Neural crest cell (in vitro differentiated cells): ENCODE results near the gene FMNL3. TPM values are rescaled to one million over a fixed set of nuclear protein-coding genes. Genes with fewer than 3 reads are reported as not detected.
A peak's percentile ranks its signal among the peaks of the same experiment; 100 is the strongest.

ENCODE experiments used
- DNase-seq: peaks from one replicate; pipeline ENCODE4 v3.0.0; 2021; ENCODE audit warnings: low read depth, mixed read lengths, low spot score
- H3K27ac Mint-ChIP-seq: one replicate; pipeline ENCODE4 v1.8.0; 2021; ENCODE audit warnings: mild to moderate bottlenecking, mixed read lengths; ENCODE audit not compliant: unreplicated experiment
- H3K27me3 Mint-ChIP-seq: 2 replicates; pipeline ENCODE4 v1.8.0; 2021; ENCODE audit warnings: low read depth, mild to moderate bottlenecking, mixed read lengths
- H3K36me3 Mint-ChIP-seq: 2 replicates; pipeline ENCODE4 v1.8.0; 2021; ENCODE audit warnings: low read depth, mild to moderate bottlenecking, mixed read lengths
- H3K4me1 Mint-ChIP-seq: 2 replicates; pipeline ENCODE4 v1.8.0; 2021; ENCODE audit warnings: mixed read lengths
- H3K4me3 Mint-ChIP-seq: one replicate; pipeline ENCODE4 v1.8.0; 2021; ENCODE audit warnings: mild to moderate bottlenecking, mixed read lengths
- H3K9me3 Mint-ChIP-seq: 2 replicates; pipeline ENCODE4 v1.8.0; 2021; ENCODE audit warnings: mixed read lengths
- CTCF ChIP-seq: fragments of 200-600 bp; sonication (generic); conservative IDR thresholded peaks from 2 replicates; pipeline ENCODE4 v1.5.0; 2021; ENCODE audit warnings: antibody characterized with exemption, mild to moderate bottlenecking
- total RNA-seq: library from RNA; stranded (reverse); gene quantifications from 2 replicates; pipeline ENCODE4 v1.2.1, GENCODE V29; 2021

Gene FMNL3
- total RNA-seq, 1 donor from 2014 or later: 38.9 TPM

DNA sequence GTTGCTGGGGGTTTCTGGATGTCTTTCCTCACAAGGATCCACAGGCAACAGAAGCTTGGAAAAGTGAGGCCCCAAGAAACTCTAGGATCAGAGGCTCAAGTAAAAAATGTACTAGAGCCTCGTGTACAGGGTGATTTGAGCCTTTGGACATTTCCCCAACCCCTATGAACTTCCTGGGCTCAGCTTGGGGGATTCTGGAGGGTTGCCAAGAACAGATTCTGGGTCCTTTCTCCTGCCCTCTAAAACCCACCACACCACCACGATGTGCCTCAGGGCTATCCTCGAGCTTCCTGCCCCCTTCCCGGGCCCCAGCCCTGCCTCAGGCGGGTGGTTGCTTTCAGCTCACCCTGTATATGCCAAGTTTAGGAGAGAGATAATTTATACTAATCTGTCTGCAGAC, 102.3 kb downstream of the FMNL3 start:
- Mint-ChIP-seq H3K9me3 (peaks cover 1% of the 10 kb centered on the region), H3K27ac (no peak overlapping the region), H3K27me3 (no peaks in the 10 kb centered on the region), H3K36me3 (peaks cover 8% of the 10 kb centered on the region), H3K4me3 (no peak overlapping the region), H3K4me1 (peaks cover 5% of the 10 kb centered on the region)
- DNase-seq: no peak
- no peak for TF ChIP-seq CTCF

DNA sequence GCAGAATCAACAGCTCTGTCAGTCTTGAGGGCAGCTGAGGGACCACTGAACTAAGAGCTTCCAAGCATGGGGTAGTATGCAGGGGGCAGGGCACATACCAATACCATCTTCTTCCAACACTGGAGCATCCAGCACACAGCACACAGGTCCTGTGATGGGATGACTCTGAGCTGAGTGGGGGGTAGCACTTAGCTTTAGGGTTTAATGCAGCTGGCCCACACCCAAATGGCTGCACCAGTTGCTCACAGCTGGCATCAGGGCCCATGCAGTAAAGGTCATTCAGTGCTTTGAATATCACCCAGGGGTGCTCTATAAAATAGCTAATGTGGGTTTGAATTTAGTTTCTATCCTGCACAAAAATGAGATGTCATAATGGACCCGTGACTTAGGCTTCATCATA, 103.5 kb downstream of the FMNL3 start:
- Mint-ChIP-seq H3K36me3 (peaks cover 7% of the 10 kb centered on the region), H3K9me3 (no peaks in the 10 kb centered on the region), H3K27ac (no peak overlapping the region), H3K4me1 (no peaks in the 10 kb centered on the region), H3K27me3 (no peaks in the 10 kb centered on the region), H3K4me3 (no peak overlapping the region)
- no peak for TF ChIP-seq CTCF
- no peak for DNase-seq

GRCh38 chr12:49599961-49600360, 107.2 kb downstream of the FMNL3 start:
- H3K9me3 Mint-ChIP-seq: no peaks in the 10 kb centered on the region
- H3K27me3 Mint-ChIP-seq: no peaks in the 10 kb centered on the region
- no peak overlapping the region for H3K4me3 Mint-ChIP-seq
- no peak for DNase-seq
- no peak for TF ChIP-seq CTCF
- H3K27ac Mint-ChIP-seq: peak overlapping the region; percentile 92
- no peaks in the 10 kb centered on the region for H3K4me1 Mint-ChIP-seq
- peaks cover 9% of the 10 kb centered on the region for H3K36me3 Mint-ChIP-seq

DNA sequence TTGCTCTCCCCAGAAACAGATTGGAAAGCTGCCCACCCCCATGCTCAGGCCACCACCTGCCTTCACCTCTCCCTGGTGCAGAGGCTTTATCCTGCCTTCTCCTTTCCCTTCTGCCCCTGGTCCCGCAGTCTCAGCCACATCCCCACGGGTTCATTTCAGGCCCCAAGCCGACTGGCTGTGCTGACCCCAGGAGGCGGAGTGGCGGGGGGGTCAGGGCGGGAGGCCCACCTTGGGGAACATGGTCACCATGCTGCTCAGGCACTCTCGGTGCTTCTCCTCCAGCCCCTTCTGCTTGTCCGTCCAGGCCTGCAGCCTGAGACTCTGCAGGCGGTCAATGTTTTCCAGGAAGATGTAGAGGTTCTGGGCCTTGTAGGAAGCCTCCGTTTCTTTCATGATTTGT, 108.7 kb downstream of the FMNL3 start:
- TF ChIP-seq CTCF: no peak
- no peak overlapping the region for H3K4me3 Mint-ChIP-seq
- no peaks in the 10 kb centered on the region for H3K4me1 Mint-ChIP-seq
- peaks cover 12% of the 10 kb centered on the region for H3K36me3 Mint-ChIP-seq
- peak overlapping the region; percentile 10 for H3K27ac Mint-ChIP-seq
- no peaks in the 10 kb centered on the region for H3K9me3 Mint-ChIP-seq
- H3K27me3 Mint-ChIP-seq: no peaks in the 10 kb centered on the region
- no peak for DNase-seq

DNA sequence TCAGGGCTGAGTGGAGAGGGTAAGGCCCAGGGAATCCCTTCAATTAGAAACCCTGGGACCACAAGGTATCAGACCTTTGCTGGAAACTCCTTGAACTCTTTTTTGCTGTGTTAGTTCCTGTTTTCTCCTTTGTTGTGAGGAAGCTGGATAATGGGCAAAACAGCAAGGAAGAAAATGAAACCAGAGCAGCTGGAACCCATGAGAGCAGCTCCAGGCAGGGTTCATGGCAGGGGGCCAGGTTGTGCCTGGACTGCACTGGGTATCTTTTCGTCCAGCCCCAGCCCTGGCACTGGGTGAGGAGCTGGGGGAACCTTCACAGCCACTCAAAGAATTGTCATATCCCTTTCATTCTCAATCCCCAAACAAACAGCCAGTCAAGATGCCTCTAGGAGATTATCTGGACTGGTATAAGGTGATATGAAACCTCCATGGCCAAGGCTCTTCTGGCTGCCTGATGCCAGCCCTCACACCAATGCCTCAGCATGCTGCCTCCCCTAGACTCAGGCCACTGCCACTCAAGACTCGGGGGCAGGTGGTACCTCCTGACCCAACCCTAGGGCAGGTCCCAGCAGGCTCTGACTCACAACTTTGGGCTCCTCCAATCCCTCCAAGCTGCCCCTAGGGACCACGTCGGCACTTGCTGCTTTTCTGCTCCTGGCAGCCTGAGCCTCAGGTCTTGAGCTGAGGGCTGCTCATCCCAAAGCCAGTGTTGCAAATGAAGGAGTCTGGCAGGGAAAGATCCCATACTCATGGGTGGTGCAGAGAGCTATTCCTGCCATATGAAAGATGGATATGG, 118.3 kb downstream of the FMNL3 start:
- TF ChIP-seq CTCF: no peak
- no peak for DNase-seq
- Mint-ChIP-seq H3K27me3 (no peaks in the 10 kb centered on the region), H3K4me3 (no peak overlapping the region), H3K27ac (no peak overlapping the region), H3K36me3 (peaks cover 1% of the 10 kb centered on the region), H3K9me3 (no peaks in the 10 kb centered on the region), H3K4me1 (peaks cover 5% of the 10 kb centered on the region)
